HG03342 (cell line): ENCODE measurements around the gene GATAD2A.

ENCODE experiments used
- ATAC-seq: cut with Tn5 transposase; IDR thresholded peaks from one replicate; pipeline ENCODE4 v1.9.1; 2021; ENCODE audit warnings: mild to moderate bottlenecking, moderate library complexity; ENCODE audit not compliant: unreplicated experiment

GATAD2A gene

DNA sequence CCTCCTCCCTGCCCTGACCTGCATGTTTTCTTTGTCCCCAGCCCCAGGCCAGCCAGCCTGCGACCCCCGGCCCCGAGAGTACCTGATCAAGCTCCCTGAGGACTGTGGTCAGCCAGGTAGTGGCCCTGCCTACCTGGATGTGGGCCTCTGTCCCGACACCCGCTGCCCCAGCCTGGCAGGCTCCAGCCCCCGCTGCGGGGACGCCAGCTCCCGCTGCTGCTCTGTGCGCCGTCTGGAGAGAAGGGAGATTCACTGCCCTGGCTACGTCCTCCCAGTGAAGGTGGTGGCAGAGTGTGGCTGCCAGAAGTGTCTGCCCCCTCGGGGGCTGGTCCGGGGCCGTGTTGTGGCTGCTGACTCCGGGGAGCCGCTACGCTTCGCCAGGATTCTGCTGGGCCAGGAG lies 138.2 kb downstream of the GATAD2A start:
- no peak for ATAC-seq

DNA sequence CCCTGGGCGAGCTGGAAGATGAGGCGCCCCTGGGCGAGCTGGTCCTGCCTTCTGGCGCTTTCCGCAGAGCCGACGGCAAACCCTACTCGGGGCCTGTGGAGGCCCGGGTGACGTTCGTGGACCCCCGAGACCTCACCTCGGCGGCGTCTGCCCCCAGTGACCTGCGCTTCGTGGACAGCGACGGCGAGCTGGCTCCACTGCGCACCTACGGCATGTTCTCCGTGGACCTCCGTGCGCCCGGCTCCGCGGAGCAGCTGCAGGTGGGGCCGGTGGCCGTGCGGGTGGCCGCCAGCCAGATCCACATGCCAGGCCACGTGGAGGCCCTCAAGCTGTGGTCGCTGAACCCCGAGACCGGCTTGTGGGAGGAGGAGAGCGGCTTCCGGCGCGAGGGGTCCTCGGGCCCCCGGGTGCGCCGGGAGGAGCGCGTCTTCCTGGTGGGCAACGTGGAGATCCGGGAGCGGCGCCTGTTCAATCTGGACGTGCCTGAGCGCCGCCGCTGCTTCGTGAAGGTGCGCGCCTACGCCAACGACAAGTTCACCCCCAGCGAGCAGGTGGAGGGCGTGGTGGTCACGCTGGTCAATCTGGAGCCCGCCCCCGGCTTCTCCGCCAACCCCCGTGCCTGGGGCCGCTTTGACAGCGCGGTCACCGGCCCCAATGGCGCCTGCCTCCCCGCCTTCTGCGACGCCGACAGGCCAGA lies 138.9 kb downstream of the GATAD2A start:
- ATAC-seq: no peak

- ATAC-seq: no peak
These were observed 139.6 kb downstream of the GATAD2A start for GRCh38 chr19:19544954-19545591.

DNA sequence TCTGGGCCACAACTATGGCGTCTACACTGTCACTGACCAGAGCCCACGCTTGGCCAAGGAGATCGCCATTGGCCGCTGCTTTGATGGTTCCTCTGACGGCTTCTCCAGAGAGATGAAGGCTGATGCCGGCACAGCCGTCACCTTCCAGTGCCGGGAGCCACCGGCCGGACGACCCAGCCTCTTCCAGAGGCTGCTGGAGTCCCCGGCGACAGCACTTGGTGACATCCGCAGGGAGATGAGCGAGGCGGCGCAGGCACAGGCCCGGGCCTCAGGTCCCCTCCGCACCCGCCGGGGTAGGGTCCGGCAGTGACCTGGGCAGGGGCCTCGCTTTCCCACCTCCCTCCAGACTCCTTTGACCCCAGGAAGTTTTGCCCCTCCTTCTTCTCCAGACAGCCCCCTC lies 140.2 kb downstream of the GATAD2A start:
- ATAC-seq: no peak

DNA sequence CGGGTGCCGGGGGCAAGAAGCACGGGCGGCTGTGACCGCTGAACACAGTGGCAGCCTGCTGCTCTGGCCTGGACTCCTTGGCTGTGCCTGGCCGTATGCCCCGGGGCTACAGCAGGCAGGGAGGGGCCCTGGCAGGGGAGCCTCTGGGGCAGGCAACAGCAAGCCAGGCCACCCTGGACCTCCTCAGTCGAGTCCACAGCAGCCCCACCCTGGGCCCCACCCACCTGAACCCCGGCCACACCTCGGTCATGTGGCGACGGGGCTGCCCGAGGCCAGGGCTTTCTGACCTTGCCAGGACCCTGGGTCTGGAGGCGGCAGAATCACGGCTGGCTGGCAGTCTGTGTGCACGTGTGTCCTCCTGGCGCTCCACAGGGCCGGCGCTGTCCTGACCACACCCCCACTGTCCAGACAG lies 141.3 kb downstream of the GATAD2A start:
- no peak for ATAC-seq

DNA sequence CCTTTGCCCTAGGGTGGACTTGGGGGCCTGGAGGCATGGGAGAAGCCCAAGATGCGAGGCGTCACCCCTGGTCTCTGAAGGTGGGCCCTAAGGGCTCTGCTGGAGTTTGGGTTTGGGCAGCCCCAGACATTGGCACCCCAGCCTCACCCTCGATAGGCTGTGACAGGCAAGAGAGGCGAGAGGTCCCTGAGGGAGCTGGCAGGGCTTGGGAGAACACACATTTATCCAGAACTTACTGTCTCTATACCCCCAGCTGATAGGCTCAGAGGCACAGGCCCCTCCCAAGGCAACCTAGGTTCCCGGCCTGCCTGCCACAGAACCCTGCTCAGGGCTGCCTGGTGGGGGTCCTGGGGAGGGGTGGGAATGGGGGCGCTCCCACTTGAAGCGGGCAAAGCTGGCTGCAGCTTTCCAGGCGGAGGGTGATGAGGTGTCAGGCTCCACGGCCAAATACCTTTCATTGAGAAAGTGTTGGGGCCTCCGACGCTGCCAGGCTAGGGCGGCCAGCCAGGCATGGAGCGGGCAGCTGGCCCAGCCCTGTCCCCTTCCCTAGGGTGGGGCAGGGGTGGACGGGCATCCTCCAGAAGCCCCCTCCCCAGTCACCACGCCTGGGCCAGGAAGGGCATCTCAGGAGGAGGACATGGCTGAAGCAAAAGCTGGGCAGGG lies 142.3 kb downstream of the GATAD2A start:
- ATAC-seq: no peak

DNA sequence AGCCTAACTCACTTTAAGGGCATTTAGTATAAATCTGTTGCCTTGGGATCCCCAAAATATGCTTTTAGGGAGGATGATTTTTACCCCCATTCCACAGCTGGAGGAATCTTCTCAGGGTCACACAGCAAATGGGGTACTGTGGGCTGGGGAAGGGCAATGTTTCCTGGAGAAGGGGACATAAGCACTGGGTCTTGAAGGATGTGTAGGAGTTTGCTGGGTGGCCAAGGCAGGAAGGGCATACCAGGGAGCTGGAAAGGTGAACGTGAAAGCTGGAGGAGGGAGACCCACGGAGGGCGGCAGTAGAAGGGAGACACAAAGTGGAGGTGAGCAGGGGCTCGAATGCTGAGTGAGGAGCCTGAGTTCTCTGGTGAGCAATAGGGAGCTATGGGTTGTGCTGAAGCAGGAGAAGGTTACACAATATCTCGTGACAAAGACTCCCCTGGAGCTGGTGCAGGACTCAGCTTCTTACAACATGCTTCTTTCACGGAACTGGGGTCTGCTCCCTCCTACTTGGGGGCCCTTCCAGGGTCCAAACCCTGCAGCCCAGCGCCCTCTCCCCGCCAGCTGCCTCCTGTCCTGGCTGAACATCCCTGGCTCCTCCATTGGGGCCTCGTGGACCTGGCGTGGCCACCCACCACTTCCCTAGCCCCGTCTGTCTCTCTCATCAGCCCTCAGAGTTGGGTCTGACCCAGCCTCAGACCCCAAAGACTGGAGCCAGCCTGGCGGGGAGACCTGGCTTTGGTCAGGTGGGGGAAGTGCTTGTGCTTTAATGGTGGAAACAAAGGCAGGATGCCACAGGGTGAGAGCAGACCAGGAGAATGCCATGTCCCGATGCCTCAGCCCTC lies 143.7 kb downstream of the GATAD2A start:
- ATAC-seq: no peak

GRCh38 chr19:19549804-19550464 lies 144.5 kb downstream of the GATAD2A start:
- ATAC-seq: no peak

GRCh38 chr19:19550485-19550929 lies 145.0 kb downstream of the GATAD2A start:
- no peak for ATAC-seq

DNA sequence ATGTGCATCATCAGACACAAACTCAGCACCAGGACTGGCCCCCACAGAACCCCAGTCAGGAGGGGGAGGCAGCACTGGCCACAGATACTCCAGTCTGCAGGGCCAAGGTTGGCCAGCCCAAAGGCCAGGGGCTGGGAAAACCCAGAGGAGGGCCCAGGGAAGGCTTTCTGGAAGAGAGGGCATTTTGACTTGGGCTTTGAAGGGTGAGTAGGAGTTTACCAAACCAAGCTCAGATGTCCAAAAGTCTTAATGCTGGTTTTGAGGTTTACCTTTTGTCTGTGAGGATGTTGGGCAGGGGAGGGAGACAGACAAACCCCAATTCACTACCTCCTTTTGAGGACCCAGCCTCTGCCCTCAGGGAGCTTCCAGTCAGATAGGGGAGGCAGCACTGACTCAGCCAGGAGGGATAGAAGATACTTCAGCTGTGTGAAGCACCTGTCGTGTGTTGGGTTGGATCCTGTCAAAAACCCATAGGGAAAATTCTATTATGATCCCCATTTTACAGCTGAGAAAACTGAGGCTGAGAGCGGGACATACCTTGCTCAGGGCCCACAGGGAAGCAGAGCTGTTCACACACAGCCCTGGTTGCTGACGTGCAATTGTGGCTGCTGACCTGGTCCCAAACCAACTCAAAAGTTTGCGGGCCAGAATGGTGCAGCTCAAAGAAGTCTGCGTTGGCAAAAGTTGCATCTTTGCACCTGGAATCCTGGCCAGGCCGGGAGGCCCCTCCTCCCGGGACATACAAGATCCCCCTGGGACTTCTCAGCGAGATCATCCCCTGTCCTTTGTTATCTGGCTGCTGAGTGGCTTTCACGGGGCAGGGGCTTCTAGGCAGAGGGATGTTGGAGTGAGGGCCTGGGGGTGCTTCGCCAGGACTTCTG lies 145.7 kb downstream of the GATAD2A start:
- no peak for ATAC-seq

DNA sequence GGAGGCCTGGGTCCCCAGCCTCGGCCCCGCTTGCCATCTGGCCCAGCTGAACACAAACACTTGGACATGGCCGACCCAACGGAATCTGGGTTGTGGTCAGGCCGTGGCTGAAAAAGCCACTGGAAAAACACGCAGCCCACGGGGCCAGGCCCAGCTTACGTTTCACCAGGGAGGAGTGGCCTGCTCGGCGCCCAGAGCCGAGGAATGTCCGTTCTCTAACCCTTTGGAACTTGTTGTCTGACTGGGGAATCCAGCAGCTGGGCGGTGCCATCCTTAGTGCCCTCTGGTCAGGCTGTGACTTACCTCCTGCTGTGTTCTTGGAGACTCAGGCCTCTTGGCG lies 146.3 kb downstream of the GATAD2A start:
- no peak for ATAC-seq

GRCh38 chr19:19552798-19553197 lies 147.3 kb downstream of the GATAD2A start:
- no peak for ATAC-seq

DNA sequence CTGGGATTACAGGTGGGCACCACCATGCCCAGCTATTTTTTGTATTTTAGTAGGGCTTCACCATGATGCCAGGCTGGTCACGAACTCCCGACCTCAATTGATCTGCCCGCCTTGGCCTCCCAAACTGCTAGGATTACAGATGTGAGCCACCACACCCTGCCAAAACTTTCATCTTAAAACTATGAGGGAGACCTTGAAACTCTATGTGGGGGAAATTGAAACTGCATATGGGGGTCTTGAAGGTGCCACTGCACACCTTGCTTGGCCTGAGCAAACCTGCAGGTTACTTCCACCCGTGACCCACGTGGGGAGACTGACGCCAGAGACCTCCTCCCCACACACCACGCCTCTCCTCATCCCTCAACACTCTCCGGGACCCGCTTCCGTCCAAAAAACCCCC lies 148.2 kb downstream of the GATAD2A start:
- ATAC-seq: no peak

- no peak for ATAC-seq
These were observed 148.9 kb downstream of the GATAD2A start for GRCh38 chr19:19554074-19555023.

DNA sequence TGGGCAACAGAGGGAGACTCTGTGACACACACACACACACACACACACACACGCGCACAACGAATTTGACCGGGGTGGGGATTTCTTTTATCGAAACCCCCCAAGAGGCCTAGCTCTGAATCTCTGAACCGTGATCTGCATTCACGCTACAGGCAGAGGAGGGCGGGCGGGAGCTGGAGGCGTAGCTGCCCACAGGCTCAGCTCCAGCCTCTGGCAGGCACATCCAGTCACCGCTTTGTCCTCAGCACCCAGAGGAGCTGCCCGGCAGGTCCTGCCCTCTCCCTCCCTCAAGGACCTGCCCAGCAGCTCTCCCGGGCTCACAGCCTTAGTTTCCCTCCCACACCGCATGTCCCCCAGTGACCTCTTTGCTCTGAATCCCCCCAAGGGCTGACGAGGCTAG lies 152.6 kb downstream of the GATAD2A start:
- no peak for ATAC-seq
